Measurements from ENCODE around the gene C10orf120. TPM values are rescaled to one million over a fixed set of nuclear protein-coding genes. Genes with fewer than 3 reads are reported as not detected.

The C10orf120 gene
- total RNA-seq (2021; ENCODE audit: unreplicated experiment) (not detected), Bru-seq, nascent RNA (not detected), BruChase-seq, experiment 1, labeled RNA remaining after a 2-hour chase (not detected), BruChase-seq, experiment 2, labeled RNA remaining after a 6-hour chase (not detected)
- polyA plus RNA-seq (2012; ENCODE audit: insufficient read length), result not detected
- long read RNA-seq, result 0 reads

- no TSS peak for BruUV-seq (replicated peaks)
- no peak for TF ChIP-seq CTCF (IDR thresholded peaks at IDR 0.05)
- TF ChIP-seq SIN3A (IDR thresholded peaks at IDR 0.05; ENCODE audit: borderline replicate concordance, insufficient read depth, low read depth, low read length), result no peak
- in situ Hi-C loops (cut with HindIII; ENCODE audit: low pct_unique_long_range_greater_than_20kb, low sequenced_read_pairs), result no loop called here
- H3K4me1 ChIP-seq (ENCODE audit: control insufficient read depth, insufficient read depth, low read length), result no peaks in the 10 kb centered on the region
- no peak within 1 kb of the TSS for H3K27ac ChIP-seq (ENCODE audit: low read length)
- H3K27me3 ChIP-seq (ENCODE audit: control insufficient read depth, insufficient read depth, low read length), result peaks cover 15% of the 10 kb centered on the region
- ChIA-PET CTCF (no interaction called here), POLR2A (no interaction called here)
- DNase-seq (ENCODE audit: low read depth, low spot score) (no peak), ATAC-seq (no peak)
- no peak within 1 kb of the TSS for H3K4me3 ChIP-seq (ENCODE audit: low read depth in 2 of 2, low read length in 2 of 2)
- H3K36me3 ChIP-seq (ENCODE audit: control insufficient read depth, insufficient read depth, low read length), result no peaks in the 10 kb centered on the region
- intact Hi-C loops (cut with micrococcal nuclease; ENCODE audit: unreplicated experiment), result no loop called here
- no peaks in the 10 kb centered on the region for H3K9me3 ChIP-seq (ENCODE audit: control insufficient read depth, insufficient read depth, low read depth, low read length)
These were observed at the start of gene C10orf120 for GRCh38 chr10:122699796-122700455. Gene C10orf120, minus strand, starts transcription at chr10:122699846. Its CDS starts 56 bp downstream, at chr10:122699790.

GRCh38 chr10:122748496-122748895 lies 48.9 kb upstream of the C10orf120 start:
- Histone ChIP-seq H3K27me3 (ENCODE audit: control insufficient read depth, insufficient read depth, low read length) (peaks cover 34% of the 10 kb centered on the region), H3K36me3 (ENCODE audit: control insufficient read depth, insufficient read depth, low read length) (no peaks in the 10 kb centered on the region), H3K27ac (ENCODE audit: low read length) (no peak overlapping the region), H3K4me3 (ENCODE audit: low read depth in 2 of 2, low read length in 2 of 2) (no peak overlapping the region), H3K4me1 (ENCODE audit: control insufficient read depth, insufficient read depth, low read length) (no peaks in the 10 kb centered on the region), H3K9me3 (ENCODE audit: control insufficient read depth, insufficient read depth, low read depth, low read length) (no peaks in the 10 kb centered on the region)
- in situ Hi-C loops (cut with HindIII; ENCODE audit: low pct_unique_long_range_greater_than_20kb, low sequenced_read_pairs) (no loop called here), intact Hi-C loops (cut with micrococcal nuclease; ENCODE audit: unreplicated experiment) (no loop called here)
- CTCF ChIA-PET, result no interaction called here
- ATAC-seq (no peak), DNase-seq (ENCODE audit: low read depth, low spot score) (no peak)
- BruUV-seq (replicated peaks), result no TSS peak
- POLR2A ChIA-PET, result no interaction called here
- TF ChIP-seq SIN3A (IDR thresholded peaks at IDR 0.05; ENCODE audit: borderline replicate concordance, insufficient read depth, low read depth, low read length), result no peak
- TF ChIP-seq TCF7L2 (IDR thresholded peaks at IDR 0.05; ENCODE audit: low read depth, low read length), result no peak
- no peak for TF ChIP-seq POLR2AphosphoS5 (IDR thresholded peaks at IDR 0.05; ENCODE audit: low read depth, low read length)
- TF ChIP-seq REST (IDR thresholded peaks at IDR 0.05; ENCODE audit: insufficient read depth in 1 of 2, low read depth in 2 of 2, low read length in 1 of 2), result no peak
- TF ChIP-seq CTCF (IDR thresholded peaks at IDR 0.05), result no peak
